Activated T-cell treated with anti-CD3 and anti-CD28 coated beads, Interleukin-2, amount 50 U/mL, for 48 hours (primary cell): ENCODE measurements around the gene MATK.
"Not testable (repeated sequence)": the region's sequence is repeated elsewhere in the genome, so short reads cannot be mapped to it uniquely, and the experiment has no call there.

Experiments used
- DNase-seq, 2 experiments: peaks; one replicate each; pipeline ENCODE4 v3.0.0-alpha.2; 2020

MATK gene

DNA sequence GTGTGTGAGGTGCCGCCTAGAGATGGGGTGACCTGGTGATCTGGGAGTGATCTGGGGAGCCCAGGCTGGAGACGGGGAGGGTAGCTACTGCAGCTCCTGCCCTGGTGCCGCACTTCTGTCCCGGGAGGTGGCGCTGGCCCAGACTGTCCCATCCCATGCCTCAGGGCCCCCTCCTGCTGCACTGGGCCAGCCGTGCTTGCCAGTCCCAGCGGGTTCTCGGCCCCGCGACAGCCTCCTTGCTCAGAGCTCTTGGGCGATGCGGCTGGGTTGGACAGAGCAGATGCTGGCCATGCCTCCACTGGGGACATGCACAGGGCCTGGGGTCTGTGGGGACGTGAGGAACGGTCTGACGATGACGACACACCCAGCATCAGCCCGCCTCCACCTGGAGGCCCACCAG is 16.7 kb downstream of the MATK start:
- DNase-seq = no peak

DNA sequence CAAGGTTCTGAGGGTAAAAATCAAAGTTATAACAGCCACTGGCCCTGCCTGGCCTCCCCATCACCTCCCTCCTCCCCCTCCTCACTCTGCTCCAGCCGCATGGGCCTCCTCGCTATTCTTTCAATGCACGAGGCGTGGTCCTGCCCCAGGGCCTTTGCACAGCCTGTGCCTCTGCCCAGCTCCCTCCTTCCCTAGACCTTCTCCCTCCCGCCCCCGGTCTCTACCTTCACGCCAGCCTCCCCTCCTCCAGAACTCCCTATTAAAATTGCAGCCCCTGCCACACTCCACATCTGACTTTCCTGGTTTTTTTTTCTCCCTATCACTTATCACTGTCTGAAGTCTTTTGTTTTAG is 17.5 kb downstream of the MATK start:
- DNase-seq = no peak

DNA sequence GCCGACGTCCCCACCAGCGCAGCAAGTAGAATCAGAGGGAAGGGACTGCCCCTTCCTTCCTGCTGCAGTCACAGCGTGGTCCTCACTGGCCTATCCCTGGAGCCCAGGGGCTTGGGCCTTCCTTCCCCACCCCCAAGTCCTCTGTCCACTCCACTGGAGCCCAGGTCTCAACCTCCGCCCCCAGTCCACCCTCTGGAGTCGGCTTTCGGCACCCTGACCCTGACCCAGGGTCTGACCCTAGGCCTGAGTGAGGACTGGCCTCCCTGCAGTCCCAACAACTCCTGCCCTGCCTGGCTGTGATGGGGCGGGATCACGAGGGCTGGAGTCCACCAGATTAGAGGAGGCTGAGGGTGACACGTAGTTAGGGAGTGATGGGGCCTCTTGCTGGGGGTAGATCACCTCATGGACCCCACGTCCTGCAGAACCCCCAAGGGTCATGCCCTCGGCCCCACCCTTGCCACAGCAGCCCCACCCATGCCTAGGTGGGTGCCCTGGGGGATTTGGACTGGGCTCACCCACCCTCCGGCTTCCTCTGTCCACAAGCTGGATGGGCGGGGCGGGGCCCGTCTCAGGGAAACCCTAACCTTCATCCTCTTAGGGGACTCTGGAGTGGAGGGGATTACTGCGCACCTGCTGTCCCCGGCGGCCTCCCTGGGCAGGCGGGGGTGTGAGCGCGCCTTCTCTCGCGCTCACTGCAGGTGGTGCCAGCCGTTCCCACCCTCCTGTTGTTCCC is 18.0 kb downstream of the MATK start:
- DNase-seq = no peak

DNA sequence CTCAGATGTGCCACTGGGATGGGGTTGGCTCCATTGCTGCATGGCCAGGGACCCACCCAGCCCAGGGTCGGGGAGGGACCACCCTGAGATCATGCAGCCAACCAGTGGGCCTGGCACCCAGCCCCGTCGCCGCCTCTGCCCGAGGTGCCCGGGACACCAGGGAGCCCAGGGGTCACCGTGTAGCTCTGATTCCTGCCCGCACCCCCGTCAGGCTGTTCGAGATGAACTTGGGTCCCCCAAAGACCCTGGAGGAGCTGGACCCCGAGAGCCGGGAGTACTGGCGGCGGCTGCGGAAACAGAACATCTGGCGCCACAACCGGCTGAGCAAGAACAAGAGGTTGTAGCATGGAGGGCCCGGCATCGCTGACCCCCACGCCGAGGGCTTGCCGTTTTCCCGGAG is 19.1 kb downstream of the MATK start:
- DNase-seq = no peak

GRCh38 chr19:3766520-3766919 is 19.7 kb downstream of the MATK start:
- DNase-seq = peak; percentile 31 to 36

GRCh38 chr19:3765757-3766156 is 20.4 kb downstream of the MATK start:
- not testable (repeated sequence) for DNase-seq

DNA sequence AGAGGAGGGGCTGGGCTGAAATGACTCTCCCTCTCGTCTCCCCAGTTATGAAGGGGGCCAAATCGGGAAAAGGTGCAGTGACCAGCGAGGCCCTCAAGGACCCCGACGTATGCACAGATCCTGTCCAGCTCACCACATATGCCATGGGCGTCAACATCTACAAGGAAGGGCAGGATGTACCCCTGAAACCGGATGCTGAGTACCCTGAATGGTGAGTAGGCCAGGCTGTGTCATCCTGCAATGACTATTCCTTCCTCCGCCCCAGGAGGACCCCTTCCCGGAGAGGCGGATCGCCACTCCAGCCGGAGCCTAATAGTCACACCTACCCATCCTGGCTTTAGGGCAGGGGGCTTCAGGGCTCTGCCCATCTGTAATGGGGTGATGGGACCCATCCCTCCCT is 21.1 kb downstream of the MATK start:
- DNase-seq = no peak

DNA sequence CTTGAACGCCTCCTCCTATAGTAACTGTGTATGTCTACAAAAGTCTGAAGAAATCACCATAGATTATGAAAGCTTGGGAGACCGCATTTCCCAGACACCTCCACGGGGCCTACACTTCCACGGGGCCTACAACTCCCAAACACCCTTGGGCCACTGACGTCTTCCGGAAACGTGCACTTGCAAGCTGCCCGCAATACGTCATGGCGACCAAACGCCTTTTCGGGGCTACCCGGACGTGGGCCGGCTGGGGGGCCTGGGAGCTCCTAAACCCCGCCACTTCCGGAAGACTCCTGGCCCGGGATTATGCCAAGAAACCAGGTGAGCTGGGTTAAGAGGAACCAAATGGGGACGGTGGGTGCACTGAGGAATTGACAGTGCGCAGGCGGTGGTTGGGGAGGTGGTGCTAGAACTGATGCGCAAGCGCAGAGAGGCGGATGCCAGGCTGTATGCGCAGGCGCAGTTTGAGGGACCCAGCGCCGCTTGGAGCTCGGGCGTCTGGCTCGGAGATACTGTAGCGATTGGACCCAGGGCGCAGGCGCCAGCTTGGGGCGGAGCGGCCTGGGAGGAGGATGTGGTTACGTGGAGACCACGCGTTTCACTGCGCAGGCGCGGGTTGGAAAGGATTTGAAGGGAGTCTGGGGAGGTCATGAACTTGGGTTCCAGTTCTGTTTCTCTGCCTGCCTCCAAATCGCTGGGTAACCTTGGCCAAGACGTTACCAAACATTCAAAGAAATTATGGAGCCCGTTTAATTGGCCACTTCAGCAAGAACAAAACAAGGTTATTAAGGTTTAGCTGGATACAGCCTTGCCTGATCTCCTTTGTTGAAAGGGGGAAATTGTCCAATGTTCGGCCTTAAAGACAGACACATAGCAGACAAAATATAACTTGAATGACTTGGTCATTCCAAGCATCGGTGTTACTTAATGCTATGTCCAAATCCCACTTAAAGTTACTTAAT is 23.4 kb downstream of the MATK start, which contains the start of gene MRPL54:
Gene MRPL54 (plus strand): TSS at position 182 of the 959 bp plus-strand sequence. CDS start 19 bp downstream, at position 201.
- DNase-seq = peak; percentile 99

DNA sequence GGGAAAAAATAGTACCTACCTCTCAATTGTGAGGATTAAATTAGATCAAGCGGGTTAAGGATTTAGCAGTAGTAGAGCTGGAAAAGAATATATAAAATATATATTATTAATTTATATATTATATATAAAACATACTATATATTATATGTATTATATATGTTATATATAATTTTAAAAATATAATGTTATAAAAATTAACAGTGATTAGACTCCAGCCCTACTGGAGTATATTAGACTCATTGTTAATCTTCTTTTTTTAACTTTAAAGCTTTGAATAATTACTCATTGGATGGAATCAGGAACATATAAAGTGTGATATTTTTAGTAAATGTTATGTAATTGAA is 24.1 kb downstream of the MATK start:
- DNase-seq = no peak

DNA sequence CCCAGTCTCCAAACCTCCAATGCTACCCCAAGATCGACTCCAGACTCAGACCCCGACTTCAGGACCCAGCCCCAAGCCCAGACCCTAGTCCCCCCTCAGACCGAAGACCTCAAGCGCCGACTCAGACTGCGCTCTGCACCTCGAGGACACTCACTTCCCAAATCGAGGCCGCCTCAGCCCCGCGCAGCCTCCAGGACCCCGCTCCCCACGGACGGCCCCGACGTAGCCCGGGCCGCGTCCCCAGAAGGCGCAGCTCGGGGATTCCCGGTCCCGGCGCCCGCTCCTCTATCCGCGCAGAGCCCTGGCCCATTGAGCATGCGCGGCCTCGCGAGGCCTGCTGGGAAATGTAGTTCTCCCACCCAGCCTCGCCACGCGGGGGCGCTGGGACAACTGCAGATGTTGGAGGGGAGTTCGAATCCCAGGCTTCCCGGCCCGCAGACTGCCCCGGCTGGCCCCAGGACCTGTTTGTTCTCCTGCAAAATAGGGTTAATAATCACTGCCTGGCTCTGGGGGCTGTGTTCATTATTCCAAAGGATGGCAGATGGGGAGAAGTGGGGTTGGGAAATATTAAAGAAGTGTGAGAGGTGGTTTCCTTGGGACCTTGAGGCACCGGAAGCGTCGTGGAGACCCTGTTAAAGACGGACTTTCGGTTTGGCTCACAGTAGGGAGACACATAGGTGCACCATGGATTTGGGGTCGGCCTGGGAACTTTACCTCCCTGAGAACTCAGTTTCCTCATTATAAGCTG is 24.6 kb downstream of the MATK start, which contains the start of gene APBA3:
Gene APBA3 (minus strand): TSS at position 311 of the 748 bp plus-strand sequence. CDS start 1,428 bp downstream, outside the sequence.
- DNase-seq = peak; percentile 99 to 100

- peak; percentile 31 to 37 for DNase-seq
These were observed 25.3 kb downstream of the MATK start for GRCh38 chr19:3760871-3761361.

- DNase-seq = no peak
These were observed 26.5 kb downstream of the MATK start for GRCh38 chr19:3759482-3760254.

DNA sequence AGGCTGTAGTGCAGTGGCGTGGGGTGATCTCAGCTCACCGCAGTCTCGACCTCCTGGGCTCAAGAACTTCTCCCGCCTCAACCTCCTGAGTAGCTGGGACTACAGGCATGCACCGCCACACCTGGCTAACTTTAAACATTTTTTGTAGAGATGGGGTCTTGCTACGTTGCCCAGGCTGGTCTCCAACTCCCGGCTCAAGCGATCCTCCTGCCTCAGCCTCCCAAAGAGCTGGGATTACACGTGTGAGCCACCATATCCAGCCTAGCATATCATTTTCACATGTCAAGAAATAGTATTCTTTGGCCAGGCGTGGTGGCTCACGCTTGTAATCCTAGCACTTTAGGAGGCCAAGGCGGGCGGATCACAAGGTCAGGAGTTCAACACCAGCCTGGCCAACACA is 27.9 kb downstream of the MATK start:
- DNase-seq = not testable (repeated sequence)

GRCh38 chr19:3757705-3758104 is 28.5 kb downstream of the MATK start:
- DNase-seq = not testable (repeated sequence)

GRCh38 chr19:3753631-3754410 is 32.4 kb downstream of the MATK start:
- DNase-seq = no peak

- DNase-seq = no peak
These were observed 33.7 kb downstream of the MATK start for GRCh38 chr19:3752492-3752891.

GRCh38 chr19:3751236-3751635 is 34.9 kb downstream of the MATK start:
- no peak for DNase-seq

DNA sequence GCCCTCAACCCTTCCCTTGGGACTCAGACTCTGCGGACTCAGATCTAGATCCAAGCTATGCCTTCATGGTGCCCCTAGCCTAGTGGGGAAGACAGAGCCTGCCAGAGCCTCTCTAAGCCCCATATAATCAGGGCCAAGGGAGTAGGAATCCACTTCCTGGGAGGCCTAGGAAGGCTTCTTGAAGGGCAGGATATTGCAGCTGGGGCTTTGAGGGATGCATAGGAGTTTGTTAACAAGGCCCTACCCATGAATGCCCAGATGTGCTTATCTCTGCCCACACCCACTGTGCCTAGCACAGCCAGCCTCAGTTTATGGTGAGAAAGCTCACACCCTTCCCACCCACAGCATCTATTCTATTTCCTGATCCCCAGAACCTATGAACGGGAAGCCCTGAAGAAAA is 36.0 kb downstream of the MATK start:
- DNase-seq = no peak

- no peak for DNase-seq
These were observed 37.2 kb downstream of the MATK start for GRCh38 chr19:3748965-3749364.

- DNase-seq = no peak
These were observed 39.7 kb downstream of the MATK start for GRCh38 chr19:3746371-3747056.
